A549 (cell line): Measurements from ENCODE around the gene CEP164.

Experiments used
- CBX8 ChIP-seq: fragments of 200-600 bp; sonication (generic); IDR thresholded peaks from 2 replicates; pipeline ENCODE4 v1.6.1; 2016
- CEBPB ChIP-seq, 2 experiments: fragments of >200 bp in 1 of 2; sonication (Bioruptor Twin) in 1 of 2; formaldehyde crosslinking in 1 of 2; IDR thresholded peaks; 2 replicates each; pipeline ENCODE4 v1.6.1; 2012 to 2016
- CHD2 ChIP-seq: fragments of 150-350 bp; IDR thresholded peaks from 2 replicates; pipeline ENCODE4 v1.6.1; 2014; ENCODE audit warnings: low read length; ENCODE audit not compliant: partially characterized antibody
- CHD4 ChIP-seq: fragments of 200-600 bp; sonication (generic); IDR thresholded peaks from 2 replicates; pipeline ENCODE4 v1.6.1; 2016; ENCODE audit warnings: antibody characterized with exemption, mild to moderate bottlenecking, borderline replicate concordance
- EP300 ChIP-seq, 2 experiments: fragments of >200 bp; sonication (Bioruptor Twin); formaldehyde crosslinking; IDR thresholded peaks; 2 replicates in 1 of 2; 3 replicates in 1 of 2; pipeline ENCODE4 v1.6.1; 2016 to 2017
- GATA3 ChIP-seq: IDR thresholded peaks from 2 replicates; pipeline ENCODE4 v1.6.1; 2012; ENCODE audit warnings: borderline replicate concordance
- MYC ChIP-seq: IDR thresholded peaks from 2 replicates; pipeline ENCODE4 v1.6.1; 2012; ENCODE audit warnings: mild to moderate bottlenecking, inconsistent platforms, low read length, improper control_type of control experiment, borderline replicate concordance
- POLR2A ChIP-seq: IDR thresholded peaks from 2 replicates; pipeline ENCODE4 v1.6.1; 2012; ENCODE audit warnings: mild to moderate bottlenecking, low read length
- TF ChIP-seq, protein P1 (sequence below): IDR thresholded peaks from 2 replicates; pipeline ENCODE4 v1.6.1; 2012; ENCODE audit warnings: low read depth, borderline replicate concordance
- TF ChIP-seq, protein P2 (sequence below): fragments of >200 bp; sonication (Bioruptor Twin); formaldehyde crosslinking; IDR thresholded peaks from 3 replicates; pipeline ENCODE4 v1.5.1; 2016
- TF ChIP-seq, protein P3 (sequence below): fragments of 450-650 bp; IDR thresholded peaks from 2 replicates; pipeline ENCODE4 v1.6.1; 2014; ENCODE audit warnings: antibody characterized with exemption
- TF ChIP-seq, protein P4 (sequence below): fragments of 250-450 bp; sonication (Bioruptor Pico); IDR thresholded peaks from 2 replicates; pipeline ENCODE4 v1.5.0; 2021; ENCODE audit warnings: mild to moderate bottlenecking, moderate library complexity, borderline replicate concordance
- TF ChIP-seq, protein P5 (sequence below): IDR thresholded peaks from 2 replicates; pipeline ENCODE4 v1.6.1; 2012

DNA sequence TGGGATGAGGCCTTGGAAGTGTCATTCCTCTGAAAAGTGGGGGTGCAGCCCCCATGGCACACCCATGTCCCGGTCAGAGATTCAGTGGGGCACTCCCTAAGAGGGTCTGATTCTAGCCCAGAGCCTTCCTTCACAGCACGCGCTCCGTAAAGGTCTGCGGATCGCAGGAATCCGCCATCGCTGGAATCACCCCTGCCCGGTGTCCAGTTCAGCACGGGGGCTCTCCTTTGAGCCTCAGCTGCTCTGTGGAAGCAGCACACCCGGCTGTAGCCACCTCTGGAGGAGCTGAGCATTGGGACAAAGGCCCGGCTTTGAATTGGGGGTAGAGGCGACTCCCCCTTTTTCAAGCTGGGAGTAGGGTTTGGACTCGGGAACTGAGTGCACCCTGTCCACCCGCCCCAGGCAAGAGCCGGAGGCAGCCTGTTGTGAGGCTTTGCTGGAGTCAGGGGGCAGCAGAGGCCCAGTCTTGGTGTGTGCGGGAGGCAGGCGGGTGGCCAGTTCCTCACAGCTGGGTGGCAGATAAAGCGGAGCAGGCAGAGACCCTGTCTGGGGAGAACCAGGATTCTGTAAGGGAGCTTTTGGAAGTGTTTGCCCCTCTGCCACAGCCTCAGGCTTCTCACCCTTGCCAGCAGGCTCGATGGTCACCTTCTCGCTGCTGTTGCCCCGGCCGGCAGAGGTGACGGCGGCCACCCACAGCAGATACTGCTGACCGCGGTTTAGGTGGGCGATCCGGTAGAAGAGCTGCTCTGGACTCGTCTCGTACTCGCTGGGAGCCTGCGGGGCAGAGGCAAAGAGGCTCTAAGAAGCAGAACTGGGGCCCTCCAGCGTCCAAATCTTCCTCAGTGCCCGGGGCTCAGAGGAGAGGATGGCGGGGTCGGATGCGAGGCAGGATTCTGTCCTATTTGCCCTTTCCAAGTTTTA is 115.9 kb downstream of the CEP164 start:
- TF ChIP-seq, protein P1, sequence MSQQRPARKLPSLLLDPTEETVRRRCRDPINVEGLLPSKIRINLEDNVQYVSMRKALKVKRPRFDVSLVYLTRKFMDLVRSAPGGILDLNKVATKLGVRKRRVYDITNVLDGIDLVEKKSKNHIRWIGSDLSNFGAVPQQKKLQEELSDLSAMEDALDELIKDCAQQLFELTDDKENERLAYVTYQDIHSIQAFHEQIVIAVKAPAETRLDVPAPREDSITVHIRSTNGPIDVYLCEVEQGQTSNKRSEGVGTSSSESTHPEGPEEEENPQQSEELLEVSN: no peak
- TF ChIP-seq, protein P2, sequence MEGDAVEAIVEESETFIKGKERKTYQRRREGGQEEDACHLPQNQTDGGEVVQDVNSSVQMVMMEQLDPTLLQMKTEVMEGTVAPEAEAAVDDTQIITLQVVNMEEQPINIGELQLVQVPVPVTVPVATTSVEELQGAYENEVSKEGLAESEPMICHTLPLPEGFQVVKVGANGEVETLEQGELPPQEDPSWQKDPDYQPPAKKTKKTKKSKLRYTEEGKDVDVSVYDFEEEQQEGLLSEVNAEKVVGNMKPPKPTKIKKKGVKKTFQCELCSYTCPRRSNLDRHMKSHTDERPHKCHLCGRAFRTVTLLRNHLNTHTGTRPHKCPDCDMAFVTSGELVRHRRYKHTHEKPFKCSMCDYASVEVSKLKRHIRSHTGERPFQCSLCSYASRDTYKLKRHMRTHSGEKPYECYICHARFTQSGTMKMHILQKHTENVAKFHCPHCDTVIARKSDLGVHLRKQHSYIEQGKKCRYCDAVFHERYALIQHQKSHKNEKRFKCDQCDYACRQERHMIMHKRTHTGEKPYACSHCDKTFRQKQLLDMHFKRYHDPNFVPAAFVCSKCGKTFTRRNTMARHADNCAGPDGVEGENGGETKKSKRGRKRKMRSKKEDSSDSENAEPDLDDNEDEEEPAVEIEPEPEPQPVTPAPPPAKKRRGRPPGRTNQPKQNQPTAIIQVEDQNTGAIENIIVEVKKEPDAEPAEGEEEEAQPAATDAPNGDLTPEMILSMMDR: no peak
- no peak for TF ChIP-seq CEBPB (IDR thresholded peaks at IDR 0.05)
- TF ChIP-seq, protein P3, sequence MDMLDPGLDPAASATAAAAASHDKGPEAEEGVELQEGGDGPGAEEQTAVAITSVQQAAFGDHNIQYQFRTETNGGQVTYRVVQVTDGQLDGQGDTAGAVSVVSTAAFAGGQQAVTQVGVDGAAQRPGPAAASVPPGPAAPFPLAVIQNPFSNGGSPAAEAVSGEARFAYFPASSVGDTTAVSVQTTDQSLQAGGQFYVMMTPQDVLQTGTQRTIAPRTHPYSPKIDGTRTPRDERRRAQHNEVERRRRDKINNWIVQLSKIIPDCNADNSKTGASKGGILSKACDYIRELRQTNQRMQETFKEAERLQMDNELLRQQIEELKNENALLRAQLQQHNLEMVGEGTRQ: no peak
- TF ChIP-seq EP300 (IDR thresholded peaks at IDR 0.05): no peak
- TF ChIP-seq CBX8: no peak
- no peak for TF ChIP-seq CHD2
- TF ChIP-seq, protein P4, sequence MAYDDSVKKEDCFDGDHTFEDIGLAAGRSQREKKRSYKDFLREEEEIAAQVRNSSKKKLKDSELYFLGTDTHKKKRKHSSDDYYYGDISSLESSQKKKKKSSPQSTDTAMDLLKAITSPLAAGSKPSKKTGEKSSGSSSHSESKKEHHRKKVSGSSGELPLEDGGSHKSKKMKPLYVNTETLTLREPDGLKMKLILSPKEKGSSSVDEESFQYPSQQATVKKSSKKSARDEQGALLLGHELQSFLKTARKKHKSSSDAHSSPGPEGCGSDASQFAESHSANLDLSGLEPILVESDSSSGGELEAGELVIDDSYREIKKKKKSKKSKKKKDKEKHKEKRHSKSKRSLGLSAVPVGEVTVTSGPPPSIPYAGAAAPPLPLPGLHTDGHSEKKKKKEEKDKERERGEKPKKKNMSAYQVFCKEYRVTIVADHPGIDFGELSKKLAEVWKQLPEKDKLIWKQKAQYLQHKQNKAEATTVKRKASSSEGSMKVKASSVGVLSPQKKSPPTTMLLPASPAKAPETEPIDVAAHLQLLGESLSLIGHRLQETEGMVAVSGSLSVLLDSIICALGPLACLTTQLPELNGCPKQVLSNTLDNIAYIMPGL (CRISPR knock-in tag): no peak
- TF ChIP-seq CHD4: no peak
- TF ChIP-seq MYC: no peak
- TF ChIP-seq POLR2A: no peak
- TF ChIP-seq GATA3: no peak
- TF ChIP-seq, protein P5, sequence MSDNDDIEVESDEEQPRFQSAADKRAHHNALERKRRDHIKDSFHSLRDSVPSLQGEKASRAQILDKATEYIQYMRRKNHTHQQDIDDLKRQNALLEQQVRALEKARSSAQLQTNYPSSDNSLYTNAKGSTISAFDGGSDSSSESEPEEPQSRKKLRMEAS: no peak
